Measurements from ENCODE around the gene TMEM255B. TPM values are rescaled to one million over a fixed set of nuclear protein-coding genes. Genes with fewer than 3 reads are reported as not detected.

Gene TMEM255B
- total and polyA plus RNA-seq, 9 of the 15 experiments (the other 6 are each of a cell fraction or from before 2014, with no cell fraction given) = 0.01 to 0.75 (median 0.23) TPM

- TF ChIP-seq ZNF277 (CRISPR knock-in tag; IDR thresholded peaks at IDR 0.05; ENCODE audit: borderline replicate concordance) = no peak
- no peak for TF ChIP-seq ZNF395 (CRISPR knock-in tag; IDR thresholded peaks at IDR 0.05)
- no peak for TF ChIP-seq ZNF232 (CRISPR knock-in tag; IDR thresholded peaks at IDR 0.05)
- no peak for TF ChIP-seq ATF2 (CRISPR knock-in tag; IDR thresholded peaks at IDR 0.05)
- no peak for TF ChIP-seq ZBTB5 (IDR thresholded peaks at IDR 0.05)
- no peak for TF ChIP-seq HDAC2 (IDR thresholded peaks at IDR 0.05)
These were observed 11.9 kb downstream of the TMEM255B start (continued) for GRCh38 chr13:113770937-113771336.
